ENCODE data around the gene MELK. TPM values are rescaled to one million over a fixed set of nuclear protein-coding genes. Genes with fewer than 3 reads are reported as not detected.
A peak's percentile ranks its signal among the peaks of the same experiment; 100 is the strongest.

The MELK gene
- total and polyA plus RNA-seq, 2 experiments from 2014 or later, result 11.5 to 17.4 TPM

DNA sequence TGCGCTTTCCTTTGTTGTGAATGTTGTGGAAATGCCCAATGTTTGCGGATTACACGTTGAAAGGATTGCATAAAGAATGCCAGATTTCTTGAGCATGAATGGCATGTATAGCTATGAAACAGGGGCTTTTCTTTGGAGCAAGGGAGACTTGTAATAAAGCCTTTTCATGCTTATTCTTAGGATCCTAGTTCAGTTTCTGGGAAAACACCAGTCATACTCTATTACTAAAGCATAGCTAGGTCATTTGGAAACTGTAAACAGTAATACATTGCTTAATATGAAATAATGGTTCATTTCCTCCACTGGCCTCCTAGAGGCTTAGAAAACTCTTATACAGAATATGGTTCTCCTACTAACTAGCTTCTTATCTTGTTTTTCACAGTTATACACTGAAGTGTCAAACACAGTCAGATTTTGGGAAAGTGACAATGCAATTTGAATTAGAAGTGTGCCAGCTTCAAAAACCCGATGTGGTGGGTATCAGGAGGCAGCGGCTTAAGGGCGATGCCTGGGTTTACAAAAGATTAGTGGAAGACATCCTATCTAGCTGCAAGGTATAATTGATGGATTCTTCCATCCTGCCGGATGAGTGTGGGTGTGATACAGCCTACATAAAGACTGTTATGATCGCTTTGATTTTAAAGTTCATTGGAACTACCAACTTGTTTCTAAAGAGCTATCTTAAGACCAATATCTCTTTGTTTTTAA is 104.2 kb downstream of the MELK start:
- DNase-seq (ENCODE audit: low read depth in 1 of 2, low spot score in 1 of 2), result peak in 1 of 2 donors; percentile 8
- Histone ChIP-seq H3K9me3 (ENCODE audit: low read depth) (no peaks in the 10 kb centered on the region), H3K4me3 (no peak overlapping the region), H3K27me3 (no peaks in the 10 kb centered on the region), H3K27ac (no peak overlapping the region), H3K36me3 (no peaks in the 10 kb centered on the region), H3K4me1 (ENCODE audit: low read depth) (no peaks in the 10 kb centered on the region)
- TF ChIP-seq, protein P1, sequence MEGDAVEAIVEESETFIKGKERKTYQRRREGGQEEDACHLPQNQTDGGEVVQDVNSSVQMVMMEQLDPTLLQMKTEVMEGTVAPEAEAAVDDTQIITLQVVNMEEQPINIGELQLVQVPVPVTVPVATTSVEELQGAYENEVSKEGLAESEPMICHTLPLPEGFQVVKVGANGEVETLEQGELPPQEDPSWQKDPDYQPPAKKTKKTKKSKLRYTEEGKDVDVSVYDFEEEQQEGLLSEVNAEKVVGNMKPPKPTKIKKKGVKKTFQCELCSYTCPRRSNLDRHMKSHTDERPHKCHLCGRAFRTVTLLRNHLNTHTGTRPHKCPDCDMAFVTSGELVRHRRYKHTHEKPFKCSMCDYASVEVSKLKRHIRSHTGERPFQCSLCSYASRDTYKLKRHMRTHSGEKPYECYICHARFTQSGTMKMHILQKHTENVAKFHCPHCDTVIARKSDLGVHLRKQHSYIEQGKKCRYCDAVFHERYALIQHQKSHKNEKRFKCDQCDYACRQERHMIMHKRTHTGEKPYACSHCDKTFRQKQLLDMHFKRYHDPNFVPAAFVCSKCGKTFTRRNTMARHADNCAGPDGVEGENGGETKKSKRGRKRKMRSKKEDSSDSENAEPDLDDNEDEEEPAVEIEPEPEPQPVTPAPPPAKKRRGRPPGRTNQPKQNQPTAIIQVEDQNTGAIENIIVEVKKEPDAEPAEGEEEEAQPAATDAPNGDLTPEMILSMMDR (IDR thresholded peaks at IDR 0.05; ENCODE audit: low read depth, low read length), result no peak

DNA sequence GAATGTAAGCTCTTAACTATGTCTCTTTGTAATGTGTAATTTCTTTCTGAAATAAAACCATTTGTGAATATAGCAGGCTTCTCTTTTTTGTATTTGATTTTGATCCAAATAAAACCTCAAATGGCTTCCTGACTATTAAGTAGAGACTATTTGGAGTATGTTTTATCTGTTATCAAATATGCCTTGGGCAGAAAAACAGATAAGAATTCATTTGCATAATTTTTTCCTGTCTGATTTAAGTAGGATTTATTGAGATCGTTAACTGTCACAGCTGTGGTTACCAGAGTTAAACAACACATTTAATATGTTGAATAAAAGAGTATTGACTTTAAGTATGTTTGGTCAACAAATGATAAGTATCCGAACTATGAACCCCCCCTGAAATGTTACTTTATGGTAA is 104.9 kb downstream of the MELK start:
- Histone ChIP-seq H3K4me1 (ENCODE audit: low read depth) (no peaks in the 10 kb centered on the region), H3K4me3 (no peak overlapping the region), H3K27me3 (no peaks in the 10 kb centered on the region), H3K9me3 (ENCODE audit: low read depth) (no peaks in the 10 kb centered on the region), H3K36me3 (no peaks in the 10 kb centered on the region), H3K27ac (no peak overlapping the region)
- no peak for DNase-seq (ENCODE audit: low read depth in 1 of 2, low spot score in 1 of 2)
- TF ChIP-seq, protein P1 (IDR thresholded peaks at IDR 0.05; ENCODE audit: low read depth, low read length), result no peak

DNA sequence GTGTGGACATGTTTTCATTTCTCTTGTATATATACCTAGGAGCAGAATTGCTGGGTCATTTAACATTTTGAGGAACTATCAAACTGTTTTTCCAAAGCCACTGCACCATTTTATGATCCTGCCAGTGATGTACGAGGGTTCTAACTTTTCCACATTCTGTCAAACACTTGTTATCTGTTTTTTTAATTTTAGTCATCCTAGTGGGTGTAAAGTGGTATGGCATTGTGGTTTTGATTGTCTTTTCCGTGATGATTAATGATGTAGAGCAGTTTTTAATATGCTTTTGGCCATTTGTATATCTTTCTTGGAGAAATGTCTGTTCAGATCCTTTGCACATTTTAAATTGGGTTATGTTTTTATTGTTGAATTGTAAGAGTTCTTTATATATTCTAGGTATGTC is 107.0 kb downstream of the MELK start:
- Histone ChIP-seq H3K4me1 (ENCODE audit: low read depth) (no peaks in the 10 kb centered on the region), H3K27ac (no peak overlapping the region), H3K9me3 (ENCODE audit: low read depth) (no peaks in the 10 kb centered on the region), H3K4me3 (no peak overlapping the region), H3K27me3 (no peaks in the 10 kb centered on the region), H3K36me3 (no peaks in the 10 kb centered on the region)
- peak in 1 of 2 donors; percentile 13 for DNase-seq (ENCODE audit: low read depth in 1 of 2, low spot score in 1 of 2)
- TF ChIP-seq, protein P1 (IDR thresholded peaks at IDR 0.05; ENCODE audit: low read depth, low read length), result no peak

DNA sequence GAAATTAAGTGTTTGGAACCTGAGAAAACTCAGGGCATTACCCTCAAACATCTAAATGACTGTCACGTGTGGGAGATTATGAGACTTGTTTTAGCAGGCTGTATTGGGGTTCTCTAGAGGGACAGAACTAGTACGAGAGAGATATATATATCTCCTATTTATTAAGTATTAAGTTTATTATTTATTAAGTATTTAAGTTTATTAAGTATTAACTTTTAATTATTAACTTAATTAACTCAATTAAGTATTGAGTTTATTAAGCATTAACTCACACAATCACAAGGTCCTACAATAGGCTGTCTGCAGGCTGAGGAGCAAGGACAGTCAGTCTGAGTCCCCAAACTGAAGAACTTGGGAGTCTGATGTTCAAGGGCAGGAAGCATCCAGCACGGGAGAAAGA is 113.8 kb downstream of the MELK start:
- Histone ChIP-seq H3K4me3 (no peak overlapping the region), H3K27me3 (no peaks in the 10 kb centered on the region), H3K36me3 (no peaks in the 10 kb centered on the region), H3K9me3 (ENCODE audit: low read depth) (no peaks in the 10 kb centered on the region), H3K27ac (no peak overlapping the region), H3K4me1 (ENCODE audit: low read depth) (no peaks in the 10 kb centered on the region)
- DNase-seq (ENCODE audit: low read depth in 1 of 2, low spot score in 1 of 2), result no peak
- TF ChIP-seq, protein P1 (IDR thresholded peaks at IDR 0.05; ENCODE audit: low read depth, low read length), result no peak

DNA sequence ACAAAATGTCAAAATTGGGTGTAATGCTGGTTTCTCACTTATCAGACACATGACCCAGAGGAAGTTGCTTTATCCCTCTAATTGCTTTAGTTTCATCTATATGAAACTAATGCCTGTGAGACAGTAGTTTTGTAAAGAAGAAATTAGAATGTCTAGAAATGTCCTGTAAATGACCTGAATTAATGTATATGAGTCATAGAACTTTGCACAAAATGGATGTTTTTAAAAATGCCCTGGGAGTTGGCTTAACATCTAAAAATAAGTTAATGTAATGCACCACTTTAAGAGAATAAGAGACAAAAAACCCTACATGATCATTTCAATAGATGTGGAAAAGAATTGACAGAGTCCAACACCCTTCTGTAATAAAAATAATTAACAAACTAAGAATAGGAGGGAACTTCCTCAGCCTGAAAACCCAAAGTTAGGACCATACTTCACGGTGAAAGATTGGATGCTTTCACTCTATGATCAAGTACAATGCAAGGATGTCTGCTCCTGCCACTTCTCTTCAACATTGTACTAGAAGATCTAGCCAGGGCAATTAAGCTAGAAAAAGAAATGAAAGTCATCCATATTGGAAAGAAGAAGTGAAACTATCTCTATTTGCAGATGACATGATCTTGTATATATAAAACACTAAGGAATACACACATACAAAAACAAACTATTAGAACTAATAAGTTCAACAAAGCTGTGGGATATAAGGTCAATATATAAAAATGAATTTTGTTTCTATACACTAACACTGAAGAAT is 117.9 kb downstream of the MELK start:
- Histone ChIP-seq H3K27me3 (no peaks in the 10 kb centered on the region), H3K36me3 (no peaks in the 10 kb centered on the region), H3K4me1 (ENCODE audit: low read depth) (no peaks in the 10 kb centered on the region), H3K27ac (no peak overlapping the region), H3K4me3 (no peak overlapping the region), H3K9me3 (ENCODE audit: low read depth) (no peaks in the 10 kb centered on the region)
- no peak for DNase-seq (ENCODE audit: low read depth in 1 of 2, low spot score in 1 of 2)
- TF ChIP-seq, protein P1 (IDR thresholded peaks at IDR 0.05; ENCODE audit: low read depth, low read length), result no peak
